ENCODE results near the gene PIGW.
"Not testable (repeated sequence)": the region's sequence is repeated elsewhere in the genome, so short reads cannot be mapped to it uniquely, and the experiment has no call there.

The PIGW gene

DNA sequence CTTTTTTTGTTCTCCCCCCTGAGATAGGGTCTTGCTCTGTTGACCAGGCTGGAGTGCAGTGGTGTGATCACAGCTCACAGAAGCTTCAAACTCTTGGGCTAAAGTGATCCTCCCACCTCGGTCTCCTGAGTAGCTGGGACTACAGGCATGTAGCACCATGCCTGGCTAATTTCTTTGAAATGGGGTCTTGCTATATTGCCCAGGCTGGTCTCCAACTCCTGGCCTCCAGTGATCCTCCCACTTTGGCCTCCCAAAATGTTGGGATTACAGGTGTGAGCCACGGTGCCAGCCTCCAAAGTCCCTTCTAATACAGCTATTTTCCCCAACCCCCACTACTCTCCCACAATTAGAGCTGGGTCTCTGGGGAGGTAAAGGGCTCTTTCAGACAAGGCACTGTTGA, 26.3 kb upstream of the PIGW start:
- FAIRE-seq: not testable (repeated sequence)

DNA sequence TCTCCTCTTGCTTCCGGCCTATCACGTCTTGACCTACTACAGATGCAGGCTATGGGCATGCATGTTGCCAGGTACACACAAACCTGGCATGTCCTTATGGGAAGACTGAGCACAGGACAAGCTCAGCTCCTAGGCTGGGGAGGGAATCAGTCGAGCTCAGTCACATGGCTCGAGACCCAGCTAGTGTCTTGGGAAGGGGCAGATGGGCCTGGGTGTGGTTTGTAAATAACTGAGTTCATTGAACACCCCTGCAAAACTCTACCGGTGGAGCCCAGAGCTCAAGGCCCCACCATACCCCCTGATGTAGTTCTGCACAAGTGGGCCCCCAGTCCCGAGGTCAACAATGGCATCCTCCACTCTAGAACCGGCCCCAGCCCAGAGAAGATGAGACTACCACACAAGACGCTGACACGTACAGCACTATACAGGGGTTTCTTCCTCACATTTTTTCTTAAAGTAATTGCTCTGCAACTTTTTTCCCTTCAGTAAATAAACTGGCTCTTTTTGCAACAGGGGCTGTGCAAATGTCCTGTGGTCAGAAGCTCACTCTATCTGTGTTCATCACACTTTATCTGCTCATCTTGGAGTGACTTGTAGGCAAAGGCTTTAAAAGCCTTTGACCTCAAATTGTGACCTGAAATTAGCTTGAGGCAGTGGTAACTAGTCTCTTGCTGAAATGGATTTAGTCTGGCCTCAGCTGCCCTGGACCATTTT, 25.4 kb upstream of the PIGW start:
- no peak for FAIRE-seq

- no peak for FAIRE-seq
These were observed 24.2 kb upstream of the PIGW start for GRCh38 chr17:36510636-36511035.

DNA sequence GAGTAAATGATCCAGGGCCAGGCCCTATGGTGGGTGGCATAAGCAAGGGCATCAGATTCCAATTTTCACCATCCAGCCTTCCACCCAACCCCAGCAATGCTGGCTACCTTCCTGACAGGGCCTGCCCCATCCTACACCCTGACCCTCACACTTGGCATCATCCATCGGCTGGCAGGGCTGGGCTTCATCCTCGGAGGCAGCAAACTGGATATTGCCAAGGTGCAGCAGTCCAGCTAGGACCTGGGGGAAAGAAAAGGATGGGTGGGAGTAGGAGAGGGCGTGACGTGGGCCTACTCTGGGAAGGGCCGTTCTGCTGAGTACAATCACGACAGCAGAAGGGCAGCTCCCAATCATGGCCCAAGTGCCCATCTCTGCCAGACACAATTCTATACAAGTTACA, 23.6 kb upstream of the PIGW start:
- FAIRE-seq: no peak

- FAIRE-seq: no peak
These were observed 22.1 kb upstream of the PIGW start for GRCh38 chr17:36512641-36513040.

- FAIRE-seq: no peak
These were observed 19.9 kb upstream of the PIGW start for GRCh38 chr17:36514856-36515255.

DNA sequence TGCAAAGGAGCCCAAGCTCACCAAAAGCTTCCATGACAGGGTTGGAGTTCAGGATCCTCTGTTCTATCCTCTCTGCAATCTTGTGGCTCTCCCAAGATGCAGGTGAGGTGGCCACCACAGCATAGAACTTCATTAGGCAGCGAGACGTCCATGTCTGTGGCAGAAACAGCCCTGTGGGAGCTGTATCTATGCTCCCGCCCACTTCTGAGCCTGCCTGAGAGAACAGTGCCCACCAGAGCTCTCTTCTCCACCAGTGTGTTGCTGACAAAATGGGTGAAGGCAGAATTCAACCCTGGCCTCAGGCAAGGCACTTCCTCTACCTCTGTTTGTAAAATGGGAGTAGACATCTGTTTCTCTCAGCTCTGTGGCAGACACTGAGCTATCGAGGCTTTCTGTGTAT, 18.9 kb upstream of the PIGW start:
- no peak for FAIRE-seq

DNA sequence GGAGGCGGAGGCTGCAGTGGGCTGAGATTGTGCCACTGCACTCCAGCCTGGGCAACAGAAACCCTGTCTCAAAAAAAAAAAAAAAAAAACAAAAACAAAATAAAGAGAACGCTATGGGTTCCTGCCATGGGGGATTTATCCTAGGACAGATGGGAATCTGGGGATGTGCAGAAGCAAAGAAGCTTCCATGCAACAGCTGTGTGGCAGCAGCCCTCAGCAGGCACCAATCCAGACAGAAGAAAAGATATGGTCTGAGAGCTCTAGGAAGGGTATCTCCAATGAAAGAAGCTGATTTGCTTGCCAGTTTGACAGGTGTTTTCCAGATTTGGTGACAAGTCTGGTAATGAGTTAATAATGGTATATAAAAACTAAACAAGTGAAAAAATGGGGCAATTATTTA, 11.7 kb upstream of the PIGW start:
- FAIRE-seq: no peak

- no peak for FAIRE-seq
These were observed 10.3 kb upstream of the PIGW start for GRCh38 chr17:36524428-36524876.

GRCh38 chr17:36525113-36525512, 9.7 kb upstream of the PIGW start:
- no peak for FAIRE-seq

GRCh38 chr17:36525888-36526287, 8.9 kb upstream of the PIGW start:
- FAIRE-seq: no peak

DNA sequence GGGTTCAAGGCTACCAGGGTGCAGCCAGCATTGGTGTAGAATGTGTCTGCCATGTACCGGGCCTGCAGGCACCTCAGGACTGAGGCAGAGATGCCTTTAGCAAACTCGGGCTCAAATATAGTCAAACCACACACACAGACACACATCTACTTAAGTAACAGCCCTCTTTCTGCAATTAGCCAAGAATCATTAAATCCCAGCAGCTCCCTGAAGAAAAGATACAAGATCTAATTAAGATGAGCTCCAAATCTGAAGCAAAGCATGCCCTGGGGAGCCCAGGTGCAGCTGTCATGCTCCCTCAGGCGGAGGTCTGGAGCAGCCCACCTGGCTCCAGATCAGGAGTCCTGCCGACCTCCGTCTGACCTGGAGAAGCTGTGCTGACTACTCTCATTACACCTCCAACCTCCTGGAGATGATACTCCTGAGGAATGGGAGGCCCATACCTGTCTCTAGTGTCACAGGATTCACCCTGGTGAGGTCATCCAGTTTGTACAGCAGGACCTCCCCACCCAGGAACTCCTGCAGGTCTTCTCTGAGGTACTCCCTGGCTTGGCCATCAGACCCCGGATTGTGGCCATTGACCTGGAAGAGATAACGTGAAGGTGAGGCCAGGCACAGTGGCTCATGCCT, 7.1 kb upstream of the PIGW start:
- FAIRE-seq: no peak

DNA sequence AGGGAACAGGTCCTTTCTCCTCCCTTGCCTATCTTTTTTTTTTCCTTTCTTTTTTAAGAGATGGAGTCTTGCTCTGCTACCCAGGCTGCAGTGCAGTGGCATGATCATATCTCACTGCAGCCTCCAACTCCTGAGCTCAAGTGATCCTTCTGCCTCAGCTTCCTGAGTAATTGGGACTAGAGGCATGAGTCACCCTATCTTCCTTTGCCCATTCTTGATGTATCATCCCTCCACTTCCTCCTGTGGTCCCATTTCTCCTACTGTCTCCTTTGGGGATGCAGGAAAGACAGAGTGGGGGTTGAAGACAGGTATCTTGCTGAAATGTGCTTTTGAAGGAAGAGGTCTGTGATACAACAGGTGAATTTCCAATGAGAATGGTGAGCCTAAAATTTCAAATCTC, 5.7 kb upstream of the PIGW start:
- no peak for FAIRE-seq

- no peak for FAIRE-seq
These were observed 2.3 kb upstream of the PIGW start for GRCh38 chr17:36532435-36532975.

- FAIRE-seq: no peak
These were observed 600 bp upstream of the PIGW start for GRCh38 chr17:36533935-36534839.

- FAIRE-seq: no peak
These were observed 888 bp downstream of the PIGW start for GRCh38 chr17:36535669-36536081.

DNA sequence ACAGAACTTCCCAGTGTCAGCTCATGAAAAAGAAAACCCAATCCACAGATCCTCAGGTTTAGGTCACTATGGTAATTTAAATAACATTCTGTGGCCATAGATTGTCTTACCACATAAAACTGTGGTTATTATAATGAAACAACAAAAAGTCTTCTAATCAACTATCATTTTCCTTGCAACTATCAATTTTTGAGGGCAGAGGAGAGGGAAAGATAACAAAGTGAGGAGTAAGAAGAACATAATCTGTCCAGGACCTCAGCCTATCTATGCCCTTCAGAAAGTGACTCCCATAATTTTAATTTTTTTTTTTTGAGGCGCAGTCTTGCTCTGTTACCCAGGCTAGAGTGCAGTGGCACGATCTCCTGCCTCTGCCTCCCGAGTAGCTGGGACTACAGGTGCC, 5.9 kb downstream of the PIGW start:
- no peak for FAIRE-seq

- no peak for FAIRE-seq
These were observed 8.0 kb downstream of the PIGW start for GRCh38 chr17:36542755-36543154.

GRCh38 chr17:36544044-36544306, 9.2 kb downstream of the PIGW start:
- FAIRE-seq: no peak

GRCh38 chr17:36544307-36545076, 9.7 kb downstream of the PIGW start, which contains the start of gene GGNBP2:
Gene GGNBP2 (plus strand): TSS chr17:36544919. CDS start chr17:36545725, 806 bp downstream.
- FAIRE-seq: no peak

- FAIRE-seq: no peak
These were observed 10.3 kb downstream of the PIGW start for GRCh38 chr17:36545077-36545464.

- FAIRE-seq: no peak
These were observed 11.0 kb downstream of the PIGW start for GRCh38 chr17:36545465-36546417.

All from A204.1 (cell line).